GM23338 (cell line): ENCODE measurements around the gene DYRK1A. TPM values are rescaled to one million over a fixed set of nuclear protein-coding genes. Genes with fewer than 3 reads are reported as not detected.

ENCODE experiments used
- ATAC-seq: fragments of 200-7000 bp; cut with Tn5 transposase; 3 replicates; pipeline ENCODE4 v1.9.1; 2020
- DNase-seq: peaks from one replicate; pipeline ENCODE4 v3.0.0-alpha.2; 2015; ENCODE audit warnings: low spot score
- H2AFZ ChIP-seq: fragments of 200-600 bp; sonication (generic); 2 replicates; pipeline ENCODE4 v1.8.0; 2016; ENCODE audit warnings: antibody characterized with exemption, mild to moderate bottlenecking, moderate library complexity
- H3F3A ChIP-seq: fragments of 200-600 bp; sonication (generic); replicated peaks from 2 replicates; pipeline ENCODE4 v1.8.0; 2017; ENCODE audit warnings: antibody characterized with exemption, mixed run types, low read depth
- H3K27ac ChIP-seq: fragments of 200-600 bp; sonication (generic); 2 replicates; pipeline ENCODE4 v1.6.1; 2016; ENCODE audit warnings: low read depth
- H3K27me3 ChIP-seq: fragments of 200-600 bp; sonication (generic); 2 replicates; pipeline ENCODE4 v1.8.0; 2016; ENCODE audit warnings: mild to moderate bottlenecking, mixed run types, moderate library complexity; ENCODE audit not compliant: insufficient read depth
- H3K36me3 ChIP-seq: fragments of 200-600 bp; sonication (generic); 2 replicates; pipeline ENCODE4 v1.8.0; 2016; ENCODE audit warnings: mild to moderate bottlenecking; ENCODE audit not compliant: insufficient read depth
- H3K4me1 ChIP-seq: fragments of 200-600 bp; sonication (generic); 2 replicates; pipeline ENCODE4 v1.8.0; 2016; ENCODE audit warnings: mild to moderate bottlenecking, moderate library complexity; ENCODE audit not compliant: insufficient read depth
- H3K4me2 ChIP-seq: fragments of 200-600 bp; sonication (generic); 2 replicates; pipeline ENCODE4 v1.7.1; 2017; ENCODE audit warnings: mixed run types
- H3K4me3 ChIP-seq: fragments of 200-600 bp; sonication (generic); 2 replicates; pipeline ENCODE4 v1.6.1; 2016; ENCODE audit warnings: mixed run types
- H3K79me2 ChIP-seq: fragments of 200-600 bp; sonication (generic); replicated peaks from 2 replicates; pipeline ENCODE4 v1.8.0; 2017; ENCODE audit warnings: mild to moderate bottlenecking; ENCODE audit not compliant: insufficient read depth
- H3K9me2 ChIP-seq: fragments of 200-600 bp; sonication (generic); 2 replicates; pipeline ENCODE4 v1.8.0; 2017; ENCODE audit not compliant: insufficient read depth
- H4K20me1 ChIP-seq: fragments of 200-600 bp; sonication (generic); replicated peaks from 2 replicates; pipeline ENCODE4 v1.8.0; 2017; ENCODE audit warnings: mild to moderate bottlenecking; ENCODE audit not compliant: insufficient read depth
- H3K27ac Mint-ChIP-seq: 2 replicates; pipeline ENCODE4 v1.8.0; 2020; ENCODE audit warnings: inconsistent platforms, mild to moderate bottlenecking, moderate library complexity, mixed read lengths
- H3K27me3 Mint-ChIP-seq: 3 replicates; pipeline ENCODE4 v1.8.0; 2022; ENCODE audit warnings: low read depth, mild to moderate bottlenecking, moderate library complexity, mixed read lengths, inconsistent platforms; ENCODE audit not compliant: insufficient read depth, poor library complexity
- H3K36me3 Mint-ChIP-seq: 3 replicates; pipeline ENCODE4 v1.8.0; 2021; ENCODE audit warnings: low read depth, mild to moderate bottlenecking, inconsistent platforms, moderate library complexity, mixed read lengths
- H3K4me1 Mint-ChIP-seq: 3 replicates; pipeline ENCODE4 v1.8.0; 2020; ENCODE audit warnings: mild to moderate bottlenecking, inconsistent platforms, mixed read lengths
- H3K4me3 Mint-ChIP-seq: 3 replicates; pipeline ENCODE4 v1.8.0; 2021; ENCODE audit warnings: moderate library complexity, mild to moderate bottlenecking, inconsistent platforms, mixed read lengths
- H3K9me3 Mint-ChIP-seq: 3 replicates; pipeline ENCODE4 v1.8.0; 2020; ENCODE audit warnings: moderate library complexity, mild to moderate bottlenecking, inconsistent platforms, mixed read lengths
- CREB1 ChIP-seq: fragments of 250-450 bp; sonication (Bioruptor Pico); IDR thresholded peaks from 2 replicates; pipeline ENCODE4 v1.5.0; 2020; ENCODE audit warnings: low read depth, mild to moderate bottlenecking, moderate library complexity
- EZH2 ChIP-seq: fragments of 200-600 bp; sonication (generic); IDR thresholded peaks from one replicate; pipeline ENCODE4 v1.8.0; 2017; ENCODE audit warnings: antibody characterized with exemption, mild to moderate bottlenecking, low read depth; ENCODE audit not compliant: unreplicated experiment
- EZH2phosphoT487 ChIP-seq: fragments of 200-600 bp; sonication (generic); IDR thresholded peaks from one replicate; pipeline ENCODE4 v1.8.1; 2018; ENCODE audit warnings: antibody characterized with exemption; ENCODE audit not compliant: unreplicated experiment
- JUNB ChIP-seq: IDR thresholded peaks from one replicate; pipeline ENCODE4 v1.6.1; 2016; ENCODE audit warnings: antibody characterized with exemption; ENCODE audit not compliant: unreplicated experiment
- NANOG ChIP-seq: IDR thresholded peaks from 2 replicates; pipeline ENCODE4 v1.6.1; 2016; ENCODE audit warnings: antibody characterized with exemption, borderline replicate concordance
- POLR2AphosphoS5 ChIP-seq: IDR thresholded peaks from 2 replicates; pipeline ENCODE4 v1.6.1; 2016; ENCODE audit warnings: antibody characterized with exemption, low read depth
- STAT1 ChIP-seq: IDR thresholded peaks from one replicate; pipeline ENCODE4 v1.6.1; 2016; ENCODE audit warnings: antibody characterized with exemption; ENCODE audit not compliant: unreplicated experiment
- ZNF114 ChIP-seq: fragments of 250-450 bp; sonication (Bioruptor Pico); IDR thresholded peaks from 2 replicates; pipeline ENCODE4 v1.5.0; 2020; ENCODE audit warnings: mild to moderate bottlenecking, moderate library complexity
- ZNF331 ChIP-seq: fragments of 250-450 bp; sonication (Bioruptor Pico); IDR thresholded peaks from 2 replicates; pipeline ENCODE4 v1.5.0; 2020; ENCODE audit warnings: low read depth, mild to moderate bottlenecking, moderate library complexity
- polyA plus RNA-seq: library from polyadenylated mRNA; unstranded; fragments of >200 nt; fragmentation: Nextera tagmentation; extraction: Ambion mirVana; gene quantifications from 2 replicates; pipeline ENCODE4 v1.2.1, GENCODE V29; 2016
- total RNA-seq: library from RNA; depleted of rRNA; stranded (reverse); fragments of >200 nt; shearing (Covaris generic); gene quantifications from 2 replicates; pipeline ENCODE4 v1.2.3, GENCODE V29; 2014
- TF ChIP-seq, protein P1 (sequence below), 2 experiments: fragments of 200-600 bp in 1 of 2; sonication (generic) in 1 of 2; conservative IDR thresholded peaks; 2 replicates each; pipeline versions ENCODE4 v1.5.1 to v1.6.1; 2016 to 2017; ENCODE audit warnings: antibody characterized with exemption in 2 of 2, low read depth in 2 of 2, mild to moderate bottlenecking in 2 of 2, moderate library complexity in 1 of 2
- TF ChIP-seq, protein P2 (sequence below): fragments of 250-450 bp; sonication (Bioruptor Pico); IDR thresholded peaks from 2 replicates; pipeline ENCODE4 v1.5.0; 2020; ENCODE audit warnings: mild to moderate bottlenecking, moderate library complexity
- TF ChIP-seq, protein P3 (sequence below): IDR thresholded peaks from 2 replicates; pipeline ENCODE4 v1.6.1; 2016; ENCODE audit warnings: antibody characterized with exemption
- TF ChIP-seq, protein P4 (sequence below): IDR thresholded peaks from one replicate; pipeline ENCODE4 v1.6.1; 2018; ENCODE audit warnings: antibody characterized with exemption; ENCODE audit not compliant: unreplicated experiment

Gene DYRK1A
- total and polyA plus RNA-seq, 2 experiments from 2014 or later: 10.3 to 84.7 TPM

GRCh38 chr21:37568916-37569315 is 202.3 kb downstream of the DYRK1A start:
- no peaks in the 10 kb centered on the region for H3K36me3 ChIP-seq
- Mint-ChIP-seq H3K27ac (no peak overlapping the region), H3K9me3 (no peaks in the 10 kb centered on the region; the same call in 1 of the 3 replicates), H3K27me3 (peaks cover 16% of the 10 kb centered on the region), H3K4me3 (no peak overlapping the region), H3K4me1 (peaks cover 17% of the 10 kb centered on the region), H3K36me3 (no peaks in the 10 kb centered on the region; the same call in 1 of the 3 replicates)
- no peak overlapping the region for H3K27ac ChIP-seq
- H2AFZ ChIP-seq: 0 out of 2 replicates have a peak overlapping the region, but pooled peaks have one; percentile 28
- H4K20me1 ChIP-seq: no peaks in the 10 kb centered on the region
- H3K79me2 ChIP-seq: no peaks in the 10 kb centered on the region
- H3K4me1 ChIP-seq: peaks cover 20% of the 10 kb centered on the region
- H3F3A ChIP-seq: 0 out of 2 replicates have a peak, but pooled peaks cover 3% of the 10 kb centered on the region
- DNase-seq (no peak), ATAC-seq (no peak)
- H3K27me3 ChIP-seq: 0 out of 2 replicates have a peak, but pooled peaks cover 3% of the 10 kb centered on the region
- TF ChIP-seq ZNF114 (CRISPR knock-in tag) (no peak), NANOG (no peak), JUNB (no peak), POLR2AphosphoS5 (no peak), STAT1 (no peak), EZH2phosphoT487 (no peak), EZH2 (no peak), CREB1 (CRISPR knock-in tag) (no peak), ZNF331 (CRISPR knock-in tag) (no peak)
- TF ChIP-seq, protein P1, sequence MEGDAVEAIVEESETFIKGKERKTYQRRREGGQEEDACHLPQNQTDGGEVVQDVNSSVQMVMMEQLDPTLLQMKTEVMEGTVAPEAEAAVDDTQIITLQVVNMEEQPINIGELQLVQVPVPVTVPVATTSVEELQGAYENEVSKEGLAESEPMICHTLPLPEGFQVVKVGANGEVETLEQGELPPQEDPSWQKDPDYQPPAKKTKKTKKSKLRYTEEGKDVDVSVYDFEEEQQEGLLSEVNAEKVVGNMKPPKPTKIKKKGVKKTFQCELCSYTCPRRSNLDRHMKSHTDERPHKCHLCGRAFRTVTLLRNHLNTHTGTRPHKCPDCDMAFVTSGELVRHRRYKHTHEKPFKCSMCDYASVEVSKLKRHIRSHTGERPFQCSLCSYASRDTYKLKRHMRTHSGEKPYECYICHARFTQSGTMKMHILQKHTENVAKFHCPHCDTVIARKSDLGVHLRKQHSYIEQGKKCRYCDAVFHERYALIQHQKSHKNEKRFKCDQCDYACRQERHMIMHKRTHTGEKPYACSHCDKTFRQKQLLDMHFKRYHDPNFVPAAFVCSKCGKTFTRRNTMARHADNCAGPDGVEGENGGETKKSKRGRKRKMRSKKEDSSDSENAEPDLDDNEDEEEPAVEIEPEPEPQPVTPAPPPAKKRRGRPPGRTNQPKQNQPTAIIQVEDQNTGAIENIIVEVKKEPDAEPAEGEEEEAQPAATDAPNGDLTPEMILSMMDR (conservative IDR thresholded peaks at IDR 0.05; ENCODE audit: low read depth in 2 of 2): no peak
- TF ChIP-seq, protein P2, sequence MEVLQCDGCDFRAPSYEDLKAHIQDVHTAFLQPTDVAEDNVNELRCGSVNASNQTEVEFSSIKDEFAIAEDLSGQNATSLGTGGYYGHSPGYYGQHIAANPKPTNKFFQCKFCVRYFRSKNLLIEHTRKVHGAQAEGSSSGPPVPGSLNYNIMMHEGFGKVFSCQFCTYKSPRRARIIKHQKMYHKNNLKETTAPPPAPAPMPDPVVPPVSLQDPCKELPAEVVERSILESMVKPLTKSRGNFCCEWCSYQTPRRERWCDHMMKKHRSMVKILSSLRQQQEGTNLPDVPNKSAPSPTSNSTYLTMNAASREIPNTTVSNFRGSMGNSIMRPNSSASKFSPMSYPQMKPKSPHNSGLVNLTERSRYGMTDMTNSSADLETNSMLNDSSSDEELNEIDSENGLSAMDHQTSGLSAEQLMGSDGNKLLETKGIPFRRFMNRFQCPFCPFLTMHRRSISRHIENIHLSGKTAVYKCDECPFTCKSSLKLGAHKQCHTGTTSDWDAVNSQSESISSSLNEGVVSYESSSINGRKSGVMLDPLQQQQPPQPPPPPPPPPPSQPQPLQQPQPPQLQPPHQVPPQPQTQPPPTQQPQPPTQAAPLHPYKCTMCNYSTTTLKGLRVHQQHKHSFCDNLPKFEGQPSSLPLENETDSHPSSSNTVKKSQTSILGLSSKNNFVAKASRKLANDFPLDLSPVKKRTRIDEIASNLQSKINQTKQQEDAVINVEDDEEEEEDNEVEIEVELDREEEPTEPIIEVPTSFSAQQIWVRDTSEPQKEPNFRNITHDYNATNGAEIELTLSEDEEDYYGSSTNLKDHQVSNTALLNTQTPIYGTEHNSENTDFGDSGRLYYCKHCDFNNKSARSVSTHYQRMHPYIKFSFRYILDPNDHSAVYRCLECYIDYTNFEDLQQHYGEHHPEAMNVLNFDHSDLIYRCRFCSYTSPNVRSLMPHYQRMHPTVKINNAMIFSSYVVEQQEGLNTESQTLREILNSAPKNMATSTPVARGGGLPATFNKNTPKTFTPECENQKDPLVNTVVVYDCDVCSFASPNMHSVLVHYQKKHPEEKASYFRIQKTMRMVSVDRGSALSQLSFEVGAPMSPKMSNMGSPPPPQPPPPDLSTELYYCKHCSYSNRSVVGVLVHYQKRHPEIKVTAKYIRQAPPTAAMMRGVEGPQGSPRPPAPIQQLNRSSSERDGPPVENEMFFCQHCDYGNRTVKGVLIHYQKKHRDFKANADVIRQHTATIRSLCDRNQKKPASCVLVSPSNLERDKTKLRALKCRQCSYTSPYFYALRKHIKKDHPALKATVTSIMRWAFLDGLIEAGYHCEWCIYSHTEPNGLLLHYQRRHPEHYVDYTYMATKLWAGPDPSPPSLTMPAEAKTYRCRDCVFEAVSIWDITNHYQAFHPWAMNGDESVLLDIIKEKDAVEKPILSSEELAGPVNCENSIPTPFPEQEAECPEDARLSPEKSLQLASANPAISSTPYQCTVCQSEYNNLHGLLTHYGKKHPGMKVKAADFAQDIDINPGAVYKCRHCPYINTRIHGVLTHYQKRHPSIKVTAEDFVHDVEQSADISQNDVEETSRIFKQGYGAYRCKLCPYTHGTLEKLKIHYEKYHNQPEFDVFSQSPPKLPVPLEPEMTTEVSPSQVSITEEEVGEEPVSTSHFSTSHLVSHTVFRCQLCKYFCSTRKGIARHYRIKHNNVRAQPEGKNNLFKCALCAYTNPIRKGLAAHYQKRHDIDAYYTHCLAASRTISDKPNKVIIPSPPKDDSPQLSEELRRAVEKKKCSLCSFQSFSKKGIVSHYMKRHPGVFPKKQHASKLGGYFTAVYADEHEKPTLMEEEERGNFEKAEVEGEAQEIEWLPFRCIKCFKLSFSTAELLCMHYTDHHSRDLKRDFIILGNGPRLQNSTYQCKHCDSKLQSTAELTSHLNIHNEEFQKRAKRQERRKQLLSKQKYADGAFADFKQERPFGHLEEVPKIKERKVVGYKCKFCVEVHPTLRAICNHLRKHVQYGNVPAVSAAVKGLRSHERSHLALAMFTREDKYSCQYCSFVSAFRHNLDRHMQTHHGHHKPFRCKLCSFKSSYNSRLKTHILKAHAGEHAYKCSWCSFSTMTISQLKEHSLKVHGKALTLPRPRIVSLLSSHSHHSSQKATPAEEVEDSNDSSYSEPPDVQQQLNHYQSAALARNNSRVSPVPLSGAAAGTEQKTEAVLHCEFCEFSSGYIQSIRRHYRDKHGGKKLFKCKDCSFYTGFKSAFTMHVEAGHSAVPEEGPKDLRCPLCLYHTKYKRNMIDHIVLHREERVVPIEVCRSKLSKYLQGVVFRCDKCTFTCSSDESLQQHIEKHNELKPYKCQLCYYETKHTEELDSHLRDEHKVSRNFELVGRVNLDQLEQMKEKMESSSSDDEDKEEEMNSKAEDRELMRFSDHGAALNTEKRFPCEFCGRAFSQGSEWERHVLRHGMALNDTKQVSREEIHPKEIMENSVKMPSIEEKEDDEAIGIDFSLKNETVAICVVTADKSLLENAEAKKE: no peak
- TF ChIP-seq, protein P3, sequence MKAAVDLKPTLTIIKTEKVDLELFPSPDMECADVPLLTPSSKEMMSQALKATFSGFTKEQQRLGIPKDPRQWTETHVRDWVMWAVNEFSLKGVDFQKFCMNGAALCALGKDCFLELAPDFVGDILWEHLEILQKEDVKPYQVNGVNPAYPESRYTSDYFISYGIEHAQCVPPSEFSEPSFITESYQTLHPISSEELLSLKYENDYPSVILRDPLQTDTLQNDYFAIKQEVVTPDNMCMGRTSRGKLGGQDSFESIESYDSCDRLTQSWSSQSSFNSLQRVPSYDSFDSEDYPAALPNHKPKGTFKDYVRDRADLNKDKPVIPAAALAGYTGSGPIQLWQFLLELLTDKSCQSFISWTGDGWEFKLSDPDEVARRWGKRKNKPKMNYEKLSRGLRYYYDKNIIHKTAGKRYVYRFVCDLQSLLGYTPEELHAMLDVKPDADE: no peak
- TF ChIP-seq, protein P4, sequence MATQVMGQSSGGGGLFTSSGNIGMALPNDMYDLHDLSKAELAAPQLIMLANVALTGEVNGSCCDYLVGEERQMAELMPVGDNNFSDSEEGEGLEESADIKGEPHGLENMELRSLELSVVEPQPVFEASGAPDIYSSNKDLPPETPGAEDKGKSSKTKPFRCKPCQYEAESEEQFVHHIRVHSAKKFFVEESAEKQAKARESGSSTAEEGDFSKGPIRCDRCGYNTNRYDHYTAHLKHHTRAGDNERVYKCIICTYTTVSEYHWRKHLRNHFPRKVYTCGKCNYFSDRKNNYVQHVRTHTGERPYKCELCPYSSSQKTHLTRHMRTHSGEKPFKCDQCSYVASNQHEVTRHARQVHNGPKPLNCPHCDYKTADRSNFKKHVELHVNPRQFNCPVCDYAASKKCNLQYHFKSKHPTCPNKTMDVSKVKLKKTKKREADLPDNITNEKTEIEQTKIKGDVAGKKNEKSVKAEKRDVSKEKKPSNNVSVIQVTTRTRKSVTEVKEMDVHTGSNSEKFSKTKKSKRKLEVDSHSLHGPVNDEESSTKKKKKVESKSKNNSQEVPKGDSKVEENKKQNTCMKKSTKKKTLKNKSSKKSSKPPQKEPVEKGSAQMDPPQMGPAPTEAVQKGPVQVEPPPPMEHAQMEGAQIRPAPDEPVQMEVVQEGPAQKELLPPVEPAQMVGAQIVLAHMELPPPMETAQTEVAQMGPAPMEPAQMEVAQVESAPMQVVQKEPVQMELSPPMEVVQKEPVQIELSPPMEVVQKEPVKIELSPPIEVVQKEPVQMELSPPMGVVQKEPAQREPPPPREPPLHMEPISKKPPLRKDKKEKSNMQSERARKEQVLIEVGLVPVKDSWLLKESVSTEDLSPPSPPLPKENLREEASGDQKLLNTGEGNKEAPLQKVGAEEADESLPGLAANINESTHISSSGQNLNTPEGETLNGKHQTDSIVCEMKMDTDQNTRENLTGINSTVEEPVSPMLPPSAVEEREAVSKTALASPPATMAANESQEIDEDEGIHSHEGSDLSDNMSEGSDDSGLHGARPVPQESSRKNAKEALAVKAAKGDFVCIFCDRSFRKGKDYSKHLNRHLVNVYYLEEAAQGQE: no peak
- no peak overlapping the region for H3K4me3 ChIP-seq
- H3K4me2 ChIP-seq: no peak overlapping the region
- H3K9me2 ChIP-seq: peaks cover 4% of the 10 kb centered on the region; the same call in 1 of the 2 replicates
